Neural progenitor cell (in vitro differentiated cells): ENCODE data around the gene BPIFA2. TPM values are rescaled to one million over a fixed set of nuclear protein-coding genes. Genes with fewer than 3 reads are reported as not detected.

Experiments
- DNase-seq: peaks from one replicate; pipeline ENCODE4 v3.0.0-alpha.2; 2016; ENCODE audit warnings: low spot score
- H2AFZ ChIP-seq: fragments of 200-600 bp; sonication (generic); replicated peaks from 2 replicates; pipeline ENCODE4 v1.6.1; 2016; ENCODE audit warnings: antibody characterized with exemption
- H3F3A ChIP-seq: fragments of 200-600 bp; sonication (generic); 2 replicates; pipeline ENCODE4 v1.6.1; 2016; ENCODE audit warnings: antibody characterized with exemption, low read depth
- H3K27ac ChIP-seq: fragments of 200-600 bp; sonication (generic); 2 replicates; pipeline ENCODE4 v1.5.1; 2016; ENCODE audit warnings: mild to moderate bottlenecking
- H3K27me3 ChIP-seq: fragments of 200-600 bp; sonication (generic); 2 replicates; pipeline ENCODE4 v1.6.1; 2016; ENCODE audit warnings: mild to moderate bottlenecking, moderate library complexity
- H3K36me3 ChIP-seq: fragments of 200-600 bp; sonication (generic); 2 replicates; pipeline ENCODE4 v1.5.1; 2016
- H3K4me1 ChIP-seq: fragments of 200-600 bp; sonication (generic); 2 replicates; pipeline ENCODE4 v1.6.1; 2016; ENCODE audit warnings: mixed run types
- H3K4me2 ChIP-seq: fragments of 200-600 bp; sonication (generic); 2 replicates; pipeline ENCODE4 v1.6.1; 2016
- H3K4me3 ChIP-seq: fragments of 200-600 bp; sonication (generic); 2 replicates; pipeline ENCODE4 v1.5.1; 2016
- H3K79me2 ChIP-seq: fragments of 200-600 bp; sonication (generic); 2 replicates; pipeline ENCODE4 v1.6.1; 2016; ENCODE audit warnings: low read depth
- H3K9ac ChIP-seq: fragments of 200-600 bp; sonication (generic); 2 replicates; pipeline ENCODE4 v1.6.1; 2016
- H3K9me3 ChIP-seq: fragments of 200-600 bp; sonication (generic); 2 replicates; pipeline ENCODE4 v1.5.1; 2016; ENCODE audit warnings: low read depth
- H4K20me1 ChIP-seq: fragments of 200-600 bp; sonication (generic); 2 replicates; pipeline ENCODE4 v1.6.1; 2016; ENCODE audit warnings: low read depth
- H3K27ac Mint-ChIP-seq: 3 replicates; pipeline ENCODE4 v1.8.0; 2021; ENCODE audit warnings: mixed read lengths
- H3K27me3 Mint-ChIP-seq: 2 replicates; pipeline ENCODE4 v1.8.0; 2022; ENCODE audit warnings: low read depth, mild to moderate bottlenecking, inconsistent platforms, moderate library complexity, mixed read lengths; ENCODE audit not compliant: insufficient read depth
- H3K36me3 Mint-ChIP-seq: 3 replicates; pipeline ENCODE4 v1.8.0; 2021; ENCODE audit warnings: mixed read lengths
- H3K4me1 Mint-ChIP-seq: 3 replicates; pipeline ENCODE4 v1.8.0; 2021; ENCODE audit warnings: mixed read lengths
- H3K4me3 Mint-ChIP-seq: 3 replicates; pipeline ENCODE4 v1.8.0; 2021; ENCODE audit warnings: mild to moderate bottlenecking, moderate library complexity, mixed read lengths
- H3K9me3 Mint-ChIP-seq: 3 replicates; pipeline ENCODE4 v1.8.0; 2020; ENCODE audit warnings: mixed read lengths
- EZH2 ChIP-seq: fragments of 200-600 bp; sonication (generic); IDR thresholded peaks from 2 replicates; pipeline ENCODE4 v1.6.1; 2017; ENCODE audit warnings: antibody characterized with exemption, mild to moderate bottlenecking, moderate library complexity
- EZH2phosphoT487 ChIP-seq: fragments of 200-600 bp; sonication (generic); IDR thresholded peaks from 2 replicates; pipeline ENCODE4 v1.6.1; 2017; ENCODE audit warnings: antibody characterized with exemption
- total RNA-seq: library from RNA; depleted of rRNA; stranded (reverse); fragments of >200 nt; gene quantifications from 2 replicates; pipeline ENCODE4 v1.2.3, GENCODE V29; 2015; ENCODE audit warnings: low replicate concordance
- TF ChIP-seq, protein P1 (sequence below): fragments of 200-600 bp; sonication (generic); IDR thresholded peaks from 2 replicates; pipeline ENCODE4 v1.5.1; 2017; ENCODE audit warnings: antibody characterized with exemption, mild to moderate bottlenecking

BPIFA2 gene
- total RNA-seq, 1 donor from 2014 or later, result not detected

DNA sequence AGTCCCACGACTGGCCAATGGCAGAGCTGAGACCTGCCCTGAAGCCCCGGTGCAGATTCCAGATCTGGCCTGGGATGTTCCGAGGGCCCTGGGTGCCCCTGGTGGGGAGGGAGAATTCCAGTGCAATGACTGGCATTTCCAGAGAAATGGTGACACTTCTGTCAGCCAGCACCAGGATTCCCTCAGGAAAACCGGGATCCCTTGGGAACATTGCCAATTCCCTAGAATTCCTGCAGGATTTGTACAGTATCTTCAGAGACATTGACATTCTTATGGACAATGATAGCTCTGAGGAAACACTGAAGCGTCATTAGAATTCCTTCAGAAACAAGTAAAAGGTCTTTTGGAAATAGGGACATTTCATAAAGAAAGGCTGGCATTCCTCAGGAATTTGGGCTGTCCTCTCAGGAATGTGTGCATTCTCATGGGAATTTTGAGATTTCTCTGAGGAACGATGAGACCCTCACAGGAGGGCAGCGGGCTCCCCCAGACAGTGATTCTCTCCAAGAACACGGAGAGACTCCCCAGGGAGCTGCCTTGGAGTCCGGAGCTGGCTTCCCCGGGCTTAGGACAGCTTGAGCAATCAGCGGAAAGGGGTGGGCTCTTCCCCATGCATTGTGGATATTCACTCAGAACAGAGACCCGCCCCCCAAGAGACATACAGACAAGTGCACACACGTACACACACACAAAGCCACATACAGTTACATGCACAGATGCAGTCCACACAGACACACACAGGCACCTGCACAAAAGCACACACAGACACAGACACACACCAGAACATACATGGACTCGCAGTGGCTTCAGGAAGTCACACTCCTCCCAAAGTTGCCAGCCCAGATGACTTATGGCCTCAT is 35.2 kb upstream of the BPIFA2 start:
- H3K9me3 ChIP-seq, result no peaks in the 10 kb centered on the region
- no peak overlapping the region for H3K4me3 ChIP-seq
- H3K36me3 ChIP-seq, result no peaks in the 10 kb centered on the region
- H3K9me3 Mint-ChIP-seq, result no peaks in the 10 kb centered on the region
- H3K4me1 ChIP-seq, result peaks cover 9% of the 10 kb centered on the region
- TF ChIP-seq EZH2phosphoT487, result no peak
- TF ChIP-seq EZH2, result no peak
- TF ChIP-seq, protein P1, sequence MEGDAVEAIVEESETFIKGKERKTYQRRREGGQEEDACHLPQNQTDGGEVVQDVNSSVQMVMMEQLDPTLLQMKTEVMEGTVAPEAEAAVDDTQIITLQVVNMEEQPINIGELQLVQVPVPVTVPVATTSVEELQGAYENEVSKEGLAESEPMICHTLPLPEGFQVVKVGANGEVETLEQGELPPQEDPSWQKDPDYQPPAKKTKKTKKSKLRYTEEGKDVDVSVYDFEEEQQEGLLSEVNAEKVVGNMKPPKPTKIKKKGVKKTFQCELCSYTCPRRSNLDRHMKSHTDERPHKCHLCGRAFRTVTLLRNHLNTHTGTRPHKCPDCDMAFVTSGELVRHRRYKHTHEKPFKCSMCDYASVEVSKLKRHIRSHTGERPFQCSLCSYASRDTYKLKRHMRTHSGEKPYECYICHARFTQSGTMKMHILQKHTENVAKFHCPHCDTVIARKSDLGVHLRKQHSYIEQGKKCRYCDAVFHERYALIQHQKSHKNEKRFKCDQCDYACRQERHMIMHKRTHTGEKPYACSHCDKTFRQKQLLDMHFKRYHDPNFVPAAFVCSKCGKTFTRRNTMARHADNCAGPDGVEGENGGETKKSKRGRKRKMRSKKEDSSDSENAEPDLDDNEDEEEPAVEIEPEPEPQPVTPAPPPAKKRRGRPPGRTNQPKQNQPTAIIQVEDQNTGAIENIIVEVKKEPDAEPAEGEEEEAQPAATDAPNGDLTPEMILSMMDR, result no peak
- H3K9ac ChIP-seq, result no peak overlapping the region
- H2AFZ ChIP-seq, result no peak overlapping the region
- H4K20me1 ChIP-seq, result no peaks in the 10 kb centered on the region
- H3K36me3 Mint-ChIP-seq, result no peaks in the 10 kb centered on the region
- H3K27me3 Mint-ChIP-seq, result no peaks in the 10 kb centered on the region
- H3K27me3 ChIP-seq, result no peaks in the 10 kb centered on the region
- no peak overlapping the region for H3K27ac Mint-ChIP-seq
- H3K27ac ChIP-seq, result no peak overlapping the region
- DNase-seq, result peak; percentile 33
- H3K4me3 Mint-ChIP-seq, result no peak overlapping the region
- no peaks in the 10 kb centered on the region for H3F3A ChIP-seq
- H3K4me1 Mint-ChIP-seq, result no peaks in the 10 kb centered on the region
- H3K79me2 ChIP-seq, result no peaks in the 10 kb centered on the region
- no peak overlapping the region for H3K4me2 ChIP-seq

DNA sequence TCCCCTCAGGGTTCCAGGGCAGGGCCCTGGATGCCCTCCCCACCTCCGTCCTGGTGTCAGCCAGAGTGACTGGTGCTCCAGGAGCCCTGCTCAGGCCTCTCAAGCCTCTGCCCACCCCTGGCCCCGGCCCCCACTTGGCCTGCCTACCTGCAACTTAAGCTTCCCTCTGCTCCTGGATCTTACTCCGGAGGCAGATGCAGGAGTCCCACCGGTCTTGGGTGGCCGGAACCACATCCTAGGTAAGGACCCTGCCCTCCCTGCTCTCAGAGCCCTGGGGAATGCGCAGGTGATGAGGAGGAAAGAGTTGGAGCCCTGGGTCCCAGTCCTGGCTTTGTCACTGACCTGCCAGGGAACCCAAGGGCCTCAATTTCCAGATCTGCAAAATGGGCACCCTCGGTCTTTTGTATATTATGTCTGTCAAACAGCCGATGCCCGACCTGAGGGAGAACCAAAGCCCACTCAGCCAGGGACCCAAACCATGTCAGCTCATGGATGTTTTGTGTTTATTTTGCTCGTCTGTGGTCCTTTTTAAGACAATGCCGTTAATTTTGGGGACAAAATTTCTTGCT is 34.5 kb upstream of the BPIFA2 start:
- H3K27ac ChIP-seq, result no peak overlapping the region
- no peaks in the 10 kb centered on the region for H3K4me1 Mint-ChIP-seq
- H3K4me1 ChIP-seq, result peaks cover 9% of the 10 kb centered on the region
- no peaks in the 10 kb centered on the region for H3K9me3 ChIP-seq
- no peaks in the 10 kb centered on the region for H3K36me3 ChIP-seq
- no peaks in the 10 kb centered on the region for H3K36me3 Mint-ChIP-seq
- H3K27me3 ChIP-seq, result no peaks in the 10 kb centered on the region
- no peak overlapping the region for H3K4me2 ChIP-seq
- H4K20me1 ChIP-seq, result no peaks in the 10 kb centered on the region
- H2AFZ ChIP-seq, result no peak overlapping the region
- no peak for DNase-seq
- H3K4me3 ChIP-seq, result no peak overlapping the region
- TF ChIP-seq, protein P1, result no peak
- TF ChIP-seq EZH2phosphoT487, result no peak
- no peak for TF ChIP-seq EZH2
- H3K79me2 ChIP-seq, result no peaks in the 10 kb centered on the region
- no peaks in the 10 kb centered on the region for H3K9me3 Mint-ChIP-seq
- peak overlapping the region; percentile 50 for H3K27ac Mint-ChIP-seq
- no peaks in the 10 kb centered on the region for H3K27me3 Mint-ChIP-seq
- H3K4me3 Mint-ChIP-seq, result no peak overlapping the region
- no peaks in the 10 kb centered on the region for H3F3A ChIP-seq
- H3K9ac ChIP-seq, result no peak overlapping the region

DNA sequence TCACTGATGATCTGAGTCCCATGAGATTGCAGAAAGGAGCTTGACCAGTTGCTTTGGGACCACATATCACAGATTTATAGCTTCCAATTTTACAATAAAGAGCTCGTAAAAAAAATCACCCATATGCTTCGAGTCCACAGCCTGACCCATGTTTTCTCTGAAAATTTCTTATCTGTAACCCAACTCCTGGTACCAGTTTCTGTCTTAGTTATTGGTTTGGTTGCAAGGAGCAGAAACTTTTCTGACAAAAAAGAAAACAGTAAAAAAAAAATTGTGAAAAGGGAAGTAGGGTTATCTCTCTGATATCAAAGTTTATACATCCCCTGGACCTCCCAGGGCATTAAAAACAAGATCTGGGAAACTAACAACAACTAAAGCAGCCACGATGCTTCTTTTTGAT is 30.8 kb upstream of the BPIFA2 start:
- Histone ChIP-seq H3K4me3 (no peak overlapping the region), H3K9me3 (no peaks in the 10 kb centered on the region), H3K9ac (no peak overlapping the region), H3K4me1 (peaks cover 9% of the 10 kb centered on the region), H2AFZ (no peak overlapping the region), H3K79me2 (no peaks in the 10 kb centered on the region), H3K27ac (no peak overlapping the region), H4K20me1 (no peaks in the 10 kb centered on the region), H3F3A (no peaks in the 10 kb centered on the region), H3K36me3 (no peaks in the 10 kb centered on the region), H3K27me3 (no peaks in the 10 kb centered on the region), H3K4me2 (no peak overlapping the region)
- DNase-seq, result no peak
- Mint-ChIP-seq H3K4me1 (no peaks in the 10 kb centered on the region), H3K9me3 (no peaks in the 10 kb centered on the region), H3K27ac (no peak overlapping the region), H3K27me3 (no peaks in the 10 kb centered on the region), H3K4me3 (no peak overlapping the region), H3K36me3 (no peaks in the 10 kb centered on the region)
- TF ChIP-seq EZH2phosphoT487 (no peak), EZH2 (no peak)
- TF ChIP-seq, protein P1, result no peak
